Sigmoid colon (tissue), 4 donors: ENCODE results near the gene EEPD1.

Experiments used
- POLR2A ChIP-seq, 2 donors: fragments of 450-650 bp; IDR thresholded peaks; one replicate each; pipeline ENCODE4 v1.6.1; 2016; ENCODE audit warnings: antibody characterized with exemption in 2 of 2, mild to moderate bottlenecking in 2 of 2, moderate library complexity in 2 of 2
- POLR2AphosphoS5 ChIP-seq, 4 donors: sonication (generic); formaldehyde crosslinking; IDR thresholded peaks; one replicate each; pipeline ENCODE4 v1.6.1; 2017; ENCODE audit warnings: antibody characterized with exemption in 4 of 4
- TF ChIP-seq, protein P1 (sequence below), 4 experiments: fragments of 450-650 bp in 3 of 4; fragments of 200-600 bp in 1 of 4; IDR thresholded peaks; one replicate each; pipeline ENCODE4 v1.5.1; 2016 to 2019; ENCODE audit warnings: antibody characterized with exemption in 4 of 4, mild to moderate bottlenecking in 3 of 4, moderate library complexity in 2 of 4

DNA sequence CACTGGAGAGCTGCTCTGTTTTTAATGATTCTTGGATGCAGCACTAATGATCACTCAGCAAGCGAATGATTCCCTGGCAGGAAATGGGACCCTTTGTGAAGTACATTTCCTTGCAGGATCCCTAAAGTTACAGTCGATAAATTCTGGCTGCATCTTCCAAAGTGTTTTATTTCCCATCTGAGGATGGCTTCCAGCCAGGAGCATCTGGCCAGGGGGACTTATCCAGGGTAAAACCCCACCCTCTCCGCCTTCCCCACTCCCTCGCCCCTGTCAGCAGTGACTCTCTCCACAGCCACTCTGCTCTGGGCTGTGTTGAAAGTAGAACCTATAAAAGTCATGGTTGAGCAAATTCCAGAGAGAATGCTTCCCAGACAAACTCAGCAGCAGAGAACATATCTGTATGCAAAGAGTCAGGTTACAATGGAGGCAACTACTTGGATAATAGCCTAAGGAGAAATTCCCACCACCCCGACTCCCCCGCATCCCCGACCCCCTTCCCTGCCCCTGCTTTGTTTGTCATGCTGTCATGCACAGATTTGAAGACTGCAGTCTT lies 125.6 kb downstream of the EEPD1 start:
- TF ChIP-seq POLR2AphosphoS5 (IDR thresholded peaks at IDR 0.05) (peak; percentile 87 to 98 (median 94)), POLR2A (IDR thresholded peaks at IDR 0.05) (no peak)
- TF ChIP-seq, protein P1, sequence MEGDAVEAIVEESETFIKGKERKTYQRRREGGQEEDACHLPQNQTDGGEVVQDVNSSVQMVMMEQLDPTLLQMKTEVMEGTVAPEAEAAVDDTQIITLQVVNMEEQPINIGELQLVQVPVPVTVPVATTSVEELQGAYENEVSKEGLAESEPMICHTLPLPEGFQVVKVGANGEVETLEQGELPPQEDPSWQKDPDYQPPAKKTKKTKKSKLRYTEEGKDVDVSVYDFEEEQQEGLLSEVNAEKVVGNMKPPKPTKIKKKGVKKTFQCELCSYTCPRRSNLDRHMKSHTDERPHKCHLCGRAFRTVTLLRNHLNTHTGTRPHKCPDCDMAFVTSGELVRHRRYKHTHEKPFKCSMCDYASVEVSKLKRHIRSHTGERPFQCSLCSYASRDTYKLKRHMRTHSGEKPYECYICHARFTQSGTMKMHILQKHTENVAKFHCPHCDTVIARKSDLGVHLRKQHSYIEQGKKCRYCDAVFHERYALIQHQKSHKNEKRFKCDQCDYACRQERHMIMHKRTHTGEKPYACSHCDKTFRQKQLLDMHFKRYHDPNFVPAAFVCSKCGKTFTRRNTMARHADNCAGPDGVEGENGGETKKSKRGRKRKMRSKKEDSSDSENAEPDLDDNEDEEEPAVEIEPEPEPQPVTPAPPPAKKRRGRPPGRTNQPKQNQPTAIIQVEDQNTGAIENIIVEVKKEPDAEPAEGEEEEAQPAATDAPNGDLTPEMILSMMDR (IDR thresholded peaks at IDR 0.05) = no peak
